Measurements from ENCODE around the gene USHBP1. TPM values are rescaled to one million over a fixed set of nuclear protein-coding genes. Genes with fewer than 3 reads are reported as not detected.
"Not testable (repeated sequence)": the region's sequence is repeated elsewhere in the genome, so short reads cannot be mapped to it uniquely, and the experiment has no call there.

The USHBP1 gene
- total RNA-seq, 2 experiments from 2014 or later: not detected

- Mint-ChIP-seq H3K27ac (no peak overlapping the region), H3K4me3 (no peak overlapping the region)
Observed at GRCh38 chr19:17296976-17297375, 32.4 kb upstream of the USHBP1 start.

GRCh38 chr19:17296273-17296672 lies 31.7 kb upstream of the USHBP1 start:
- intact Hi-C loops (cut with DNase I, micrococcal nuclease): no loop called here
- H3K9me3 Mint-ChIP-seq: no peaks in the 10 kb centered on the region
- Histone ChIP-seq H3K4me3 (ENCODE audit: low read length) (no peak overlapping the region), H3K27ac (ENCODE audit: low read depth in 1 of 2, low read length in 2 of 2) (no peak overlapping the region), H3K27me3 (ENCODE audit: control insufficient read depth in 1 of 2, insufficient read depth in 2 of 2, low read length in 2 of 2) (no peaks in the 10 kb centered on the region), H3K9me3 (ENCODE audit: control insufficient read depth in 1 of 2, insufficient read depth in 1 of 2, low read length in 2 of 2) (peaks cover 0 to 9% of the 10 kb centered on the region in 2 experiments), H3K4me1 (ENCODE audit: insufficient read depth, low read length) (peaks cover 15% of the 10 kb centered on the region), H3K36me3 (ENCODE audit: insufficient read depth, low read length) (no peaks in the 10 kb centered on the region)
- peaks cover 10% of the 10 kb centered on the region for H3K36me3 Mint-ChIP-seq (ENCODE audit: low read depth)
- no peak overlapping the region for H3K27ac Mint-ChIP-seq
- H3K27me3 Mint-ChIP-seq: no peaks in the 10 kb centered on the region
- peaks cover 6% of the 10 kb centered on the region for H3K4me1 Mint-ChIP-seq (ENCODE audit: low read depth)
- no peak overlapping the region for H3K4me3 Mint-ChIP-seq
- ChIA-PET POLR2A (interaction anchor here (0.7 to 1.2 kb wide), 2 partner anchors 9 to 81 kb away, joined by 3 to 6 read pairs; partner anchors contain the start of genes MRPL34 and USE1), CTCF (interaction anchor here (1.1 kb wide), 1 partner anchor 9 kb away, joined by 5 read pairs; the partner anchor contains the start of gene MRPL34)
- ATAC-seq (ENCODE audit: poor library complexity) (no peak), DNase-seq (no peak)
- no peak for TF ChIP-seq CTCF (IDR thresholded peaks at IDR 0.05)

More at GRCh38 chr19:17296976-17297375, 32.4 kb upstream of the USHBP1 start:
- ChIA-PET POLR2A (interaction anchor here (1.2 kb wide), 1 partner anchor 8 kb away, joined by 6 read pairs; the partner anchor contains the start of gene MRPL34), CTCF (interaction anchor here (1.1 to 1.3 kb wide), 2 partner anchors 8 to 12 kb away, joined by 3 to 5 read pairs; partner anchors contain the start of genes DDA1 and MRPL34)
- Histone ChIP-seq H3K27me3 (ENCODE audit: control insufficient read depth in 1 of 2, insufficient read depth in 2 of 2, low read length in 2 of 2) (no peaks in the 10 kb centered on the region), H3K4me3 (ENCODE audit: low read length) (no peak overlapping the region), H3K4me1 (ENCODE audit: insufficient read depth, low read length) (peaks cover 11% of the 10 kb centered on the region), H3K27ac (ENCODE audit: low read depth in 1 of 2, low read length in 2 of 2) (no peak overlapping the region), H3K9me3 (ENCODE audit: control insufficient read depth in 1 of 2, insufficient read depth in 1 of 2, low read length in 2 of 2) (peaks cover 0 to 9% of the 10 kb centered on the region in 2 experiments), H3K36me3 (ENCODE audit: insufficient read depth, low read length) (no peaks in the 10 kb centered on the region)
- ATAC-seq (ENCODE audit: poor library complexity) (no peak), DNase-seq (no peak)
- Mint-ChIP-seq H3K9me3 (no peaks in the 10 kb centered on the region), H3K36me3 (ENCODE audit: low read depth) (peaks cover 11% of the 10 kb centered on the region), H3K4me1 (ENCODE audit: low read depth) (peaks cover 8% of the 10 kb centered on the region), H3K27me3 (no peaks in the 10 kb centered on the region)
- TF ChIP-seq CTCF (IDR thresholded peaks at IDR 0.05): no peak
- intact Hi-C loops (cut with DNase I, micrococcal nuclease): no loop called here

GRCh38 chr19:17295551-17295950 lies 31.0 kb upstream of the USHBP1 start:
- ChIA-PET POLR2A (interaction anchor here (0.7 kb wide), 1 partner anchor 80 kb away, joined by 3 read pairs; the partner anchor contains the start of gene USE1), CTCF (interaction anchor here (1.9 kb wide), 1 partner anchor 10 kb away, joined by 6 read pairs; the partner anchor contains the start of gene MRPL34)
- not testable (repeated sequence) for DNase-seq

More at GRCh38 chr19:17295551-17295950, 31.0 kb upstream of the USHBP1 start:
- H3K27me3 Mint-ChIP-seq; H3K27me3 ChIP-seq (ENCODE audit: control insufficient read depth in 1 of 2, insufficient read depth in 2 of 2, low read length in 2 of 2); H3K4me3 Mint-ChIP-seq; H3K27ac Mint-ChIP-seq; H3K4me1 Mint-ChIP-seq (ENCODE audit: low read depth); H3K36me3 Mint-ChIP-seq (ENCODE audit: low read depth); H3K36me3 ChIP-seq (ENCODE audit: insufficient read depth, low read length); H3K9me3 Mint-ChIP-seq; H3K4me3 ChIP-seq (ENCODE audit: low read length); H3K27ac ChIP-seq (ENCODE audit: low read depth in 1 of 2, low read length in 2 of 2); H3K9me3 ChIP-seq (ENCODE audit: control insufficient read depth in 1 of 2, insufficient read depth in 1 of 2, low read length in 2 of 2); ATAC-seq (ENCODE audit: poor library complexity); intact Hi-C loops (cut with DNase I, micrococcal nuclease): not testable (repeated sequence)
- H3K4me1 ChIP-seq (ENCODE audit: insufficient read depth, low read length): peaks cover 15% of the 10 kb centered on the region

Data from CD4-positive, alpha-beta T cell (primary cell).